ENCODE results near the gene ERGIC2.
"Not testable (repeated sequence)": the region's sequence is repeated elsewhere in the genome, so short reads cannot be mapped to it uniquely, and the experiment has no call there.

Gene ERGIC2

GRCh38 chr12:29395356-29395755 is 14.4 kb upstream of the ERGIC2 start:
- Histone ChIP-seq H3K27me3 (ENCODE audit: insufficient read depth, insufficient read length) (no peaks in the 10 kb centered on the region), H3K9ac (ENCODE audit: insufficient read length, low read depth) (no peak overlapping the region), H3K4me3 (ENCODE audit: insufficient read length, low read depth) (no peak overlapping the region), H3K36me3 (ENCODE audit: insufficient read depth, insufficient read length, low read length) (no peaks in the 10 kb centered on the region), H3K9me3 (ENCODE audit: insufficient read depth, low read length) (no peaks in the 10 kb centered on the region), H3K4me1 (ENCODE audit: insufficient read depth, insufficient read length) (no peaks in the 10 kb centered on the region)
- no peak for DNase-seq (ENCODE audit: low read depth, low spot score)
- TF ChIP-seq SUZ12 (IDR thresholded peaks at IDR 0.05; ENCODE audit: extremely low read depth, insufficient read depth, insufficient read length): no peak
- TF ChIP-seq YY1 (IDR thresholded peaks at IDR 0.05; ENCODE audit: insufficient read depth, insufficient read length): no peak
- no peak for TF ChIP-seq ZNF274 (IDR thresholded peaks at IDR 0.05; ENCODE audit: low read depth, low read length)

GRCh38 chr12:29390419-29390818 is 9.4 kb upstream of the ERGIC2 start:
- not testable (repeated sequence) for H3K4me1 ChIP-seq (ENCODE audit: insufficient read depth, insufficient read length); H3K9me3 ChIP-seq (ENCODE audit: insufficient read depth, low read length); H3K36me3 ChIP-seq (ENCODE audit: insufficient read depth, insufficient read length, low read length); H3K9ac ChIP-seq (ENCODE audit: insufficient read length, low read depth); H3K4me3 ChIP-seq (ENCODE audit: insufficient read length, low read depth); H3K27me3 ChIP-seq (ENCODE audit: insufficient read depth, insufficient read length); DNase-seq (ENCODE audit: low read depth, low spot score)

GRCh38 chr12:29389295-29389919 is 8.4 kb upstream of the ERGIC2 start:
- Histone ChIP-seq H3K27me3 (ENCODE audit: insufficient read depth, insufficient read length) (no peaks in the 10 kb centered on the region), H3K9ac (ENCODE audit: insufficient read length, low read depth) (no peak overlapping the region), H3K36me3 (ENCODE audit: insufficient read depth, insufficient read length, low read length) (no peaks in the 10 kb centered on the region), H3K4me3 (ENCODE audit: insufficient read length, low read depth) (no peak overlapping the region), H3K4me1 (ENCODE audit: insufficient read depth, insufficient read length) (no peaks in the 10 kb centered on the region), H3K9me3 (ENCODE audit: insufficient read depth, low read length) (no peaks in the 10 kb centered on the region)
- TF ChIP-seq ZNF274 (IDR thresholded peaks at IDR 0.05; ENCODE audit: low read depth, low read length): no peak
- TF ChIP-seq YY1 (IDR thresholded peaks at IDR 0.05; ENCODE audit: insufficient read depth, insufficient read length): no peak
- no peak for TF ChIP-seq SUZ12 (IDR thresholded peaks at IDR 0.05; ENCODE audit: extremely low read depth, insufficient read depth, insufficient read length)
- DNase-seq (ENCODE audit: low read depth, low spot score): no peak

GRCh38 chr12:29386084-29386680 is 5.2 kb upstream of the ERGIC2 start:
- H3K4me1 ChIP-seq (ENCODE audit: insufficient read depth, insufficient read length); H3K27me3 ChIP-seq (ENCODE audit: insufficient read depth, insufficient read length); H3K9ac ChIP-seq (ENCODE audit: insufficient read length, low read depth); H3K9me3 ChIP-seq (ENCODE audit: insufficient read depth, low read length); DNase-seq (ENCODE audit: low read depth, low spot score); H3K4me3 ChIP-seq (ENCODE audit: insufficient read length, low read depth); H3K36me3 ChIP-seq (ENCODE audit: insufficient read depth, insufficient read length, low read length): not testable (repeated sequence)

- not testable (repeated sequence) for H3K27me3 ChIP-seq (ENCODE audit: insufficient read depth, insufficient read length); H3K4me3 ChIP-seq (ENCODE audit: insufficient read length, low read depth); DNase-seq (ENCODE audit: low read depth, low spot score); H3K36me3 ChIP-seq (ENCODE audit: insufficient read depth, insufficient read length, low read length); H3K9me3 ChIP-seq (ENCODE audit: insufficient read depth, low read length); H3K9ac ChIP-seq (ENCODE audit: insufficient read length, low read depth); H3K4me1 ChIP-seq (ENCODE audit: insufficient read depth, insufficient read length)
Measured at GRCh38 chr12:29385194-29385593, 4.2 kb upstream of the ERGIC2 start.

GRCh38 chr12:29382251-29382650 is 1.3 kb upstream of the ERGIC2 start:
- DNase-seq (ENCODE audit: low read depth, low spot score): no peak
- Histone ChIP-seq H3K9me3 (ENCODE audit: insufficient read depth, low read length) (0 out of 2 replicates have a peak, but pooled peaks cover 1% of the 10 kb centered on the region), H3K4me1 (ENCODE audit: insufficient read depth, insufficient read length) (no peaks in the 10 kb centered on the region), H3K27me3 (ENCODE audit: insufficient read depth, insufficient read length) (no peaks in the 10 kb centered on the region), H3K36me3 (ENCODE audit: insufficient read depth, insufficient read length, low read length) (peaks cover 11% of the 10 kb centered on the region), H3K9ac (ENCODE audit: insufficient read length, low read depth) (no peak overlapping the region), H3K4me3 (ENCODE audit: insufficient read length, low read depth) (no peak overlapping the region)
- TF ChIP-seq YY1 (IDR thresholded peaks at IDR 0.05; ENCODE audit: insufficient read depth, insufficient read length) (no peak), SUZ12 (IDR thresholded peaks at IDR 0.05; ENCODE audit: extremely low read depth, insufficient read depth, insufficient read length) (no peak), ZNF274 (IDR thresholded peaks at IDR 0.05; ENCODE audit: low read depth, low read length) (no peak)

GRCh38 chr12:29376118-29376517 is 4.9 kb downstream of the ERGIC2 start:
- Histone ChIP-seq H3K36me3 (ENCODE audit: insufficient read depth, insufficient read length, low read length) (peaks cover 26% of the 10 kb centered on the region), H3K9ac (ENCODE audit: insufficient read length, low read depth) (no peak overlapping the region), H3K9me3 (ENCODE audit: insufficient read depth, low read length) (0 out of 2 replicates have a peak, but pooled peaks cover 7% of the 10 kb centered on the region), H3K4me1 (ENCODE audit: insufficient read depth, insufficient read length) (no peaks in the 10 kb centered on the region), H3K27me3 (ENCODE audit: insufficient read depth, insufficient read length) (no peaks in the 10 kb centered on the region), H3K4me3 (ENCODE audit: insufficient read length, low read depth) (no peak overlapping the region)
- DNase-seq (ENCODE audit: low read depth, low spot score): no peak
- no peak for TF ChIP-seq YY1 (IDR thresholded peaks at IDR 0.05; ENCODE audit: insufficient read depth, insufficient read length)
- TF ChIP-seq ZNF274 (IDR thresholded peaks at IDR 0.05; ENCODE audit: low read depth, low read length): no peak
- no peak for TF ChIP-seq SUZ12 (IDR thresholded peaks at IDR 0.05; ENCODE audit: extremely low read depth, insufficient read depth, insufficient read length)

GRCh38 chr12:29374913-29375312 is 6.1 kb downstream of the ERGIC2 start:
- H3K27me3 ChIP-seq (ENCODE audit: insufficient read depth, insufficient read length): no peaks in the 10 kb centered on the region
- no peak overlapping the region for H3K4me3 ChIP-seq (ENCODE audit: insufficient read length, low read depth)
- peaks cover 38% of the 10 kb centered on the region for H3K36me3 ChIP-seq (ENCODE audit: insufficient read depth, insufficient read length, low read length)
- no peaks in the 10 kb centered on the region for H3K4me1 ChIP-seq (ENCODE audit: insufficient read depth, insufficient read length)
- DNase-seq (ENCODE audit: low read depth, low spot score): no peak
- H3K9me3 ChIP-seq (ENCODE audit: insufficient read depth, low read length): 0 out of 2 replicates have a peak, but pooled peaks cover 7% of the 10 kb centered on the region
- H3K9ac ChIP-seq (ENCODE audit: insufficient read length, low read depth): no peak overlapping the region
- TF ChIP-seq SUZ12 (IDR thresholded peaks at IDR 0.05; ENCODE audit: extremely low read depth, insufficient read depth, insufficient read length) (no peak), YY1 (IDR thresholded peaks at IDR 0.05; ENCODE audit: insufficient read depth, insufficient read length) (no peak), ZNF274 (IDR thresholded peaks at IDR 0.05; ENCODE audit: low read depth, low read length) (no peak)

Measured in NT2/D1 (cell line).